BE2C (cell line): ENCODE results near the gene MRFAP1L1.

Experiments used
- DNase-seq: peaks from one replicate; pipeline ENCODE4 v3.0.0-alpha.2; 2020
- H3K27me3 ChIP-seq: fragments of 250-450 bp; sonication (Bioruptor Pico); 2 replicates; pipeline ENCODE4 v1.5.1; 2020; ENCODE audit warnings: mild to moderate bottlenecking
- H3K36me3 ChIP-seq: fragments of 250-450 bp; sonication (Bioruptor Pico); 2 replicates; pipeline ENCODE4 v1.5.1; 2020; ENCODE audit warnings: mild to moderate bottlenecking
- H3K4me1 ChIP-seq: fragments of 250-450 bp; sonication (Bioruptor Pico); 2 replicates; pipeline ENCODE4 v1.5.1; 2020
- H3K4me3 ChIP-seq: 2 replicates; pipeline ENCODE4 v1.5.1; 2011; ENCODE audit warnings: low read depth, low read length
- H3K9me3 ChIP-seq: fragments of 250-450 bp; sonication (Bioruptor Pico); 2 replicates; pipeline ENCODE4 v1.5.1; 2020
- CTCF ChIP-seq: IDR thresholded peaks from 2 replicates; pipeline ENCODE4 v1.5.1; 2012; ENCODE audit warnings: mild to moderate bottlenecking, low read depth, low read length

Gene MRFAP1L1

GRCh38 chr4:6659897-6660296, 49.8 kb downstream of the MRFAP1L1 start:
- Histone ChIP-seq H3K9me3 (no peaks in the 10 kb centered on the region), H3K27me3 (no peaks in the 10 kb centered on the region)
- TF ChIP-seq CTCF, result no peak

GRCh38 chr4:6658597-6659075, 51.0 kb downstream of the MRFAP1L1 start:
- Histone ChIP-seq H3K4me3 (no peak overlapping the region), H3K36me3 (no peaks in the 10 kb centered on the region), H3K4me1 (no peaks in the 10 kb centered on the region), H3K9me3 (no peaks in the 10 kb centered on the region), H3K27me3 (no peaks in the 10 kb centered on the region)
- no peak for DNase-seq
- TF ChIP-seq CTCF, result no peak

More at GRCh38 chr4:6659897-6660296, 49.8 kb downstream of the MRFAP1L1 start:
- Histone ChIP-seq H3K36me3 (no peaks in the 10 kb centered on the region), H3K4me1 (no peaks in the 10 kb centered on the region), H3K4me3 (no peak overlapping the region)
- DNase-seq, result no peak

GRCh38 chr4:6658209-6658595, 51.5 kb downstream of the MRFAP1L1 start:
- no peak overlapping the region for H3K4me3 ChIP-seq
- DNase-seq, result no peak
- H3K27me3 ChIP-seq, result no peaks in the 10 kb centered on the region

More at GRCh38 chr4:6658209-6658595, 51.5 kb downstream of the MRFAP1L1 start:
- no peaks in the 10 kb centered on the region for H3K4me1 ChIP-seq
- H3K9me3 ChIP-seq, result no peaks in the 10 kb centered on the region
- TF ChIP-seq CTCF, result no peak
- H3K36me3 ChIP-seq, result no peaks in the 10 kb centered on the region
